Activated CD8-positive, alpha-beta memory T cell treated with anti-CD3 and anti-CD28 coated beads, Interleukin-2, amount 50 U/mL, for 1 hour (primary cell): ENCODE measurements around the gene LRRC27.

ENCODE experiments used
- DNase-seq: peaks from one replicate; pipeline ENCODE4 v3.0.0-alpha.2; 2020; ENCODE audit errors: extremely low read depth

Gene LRRC27

DNA sequence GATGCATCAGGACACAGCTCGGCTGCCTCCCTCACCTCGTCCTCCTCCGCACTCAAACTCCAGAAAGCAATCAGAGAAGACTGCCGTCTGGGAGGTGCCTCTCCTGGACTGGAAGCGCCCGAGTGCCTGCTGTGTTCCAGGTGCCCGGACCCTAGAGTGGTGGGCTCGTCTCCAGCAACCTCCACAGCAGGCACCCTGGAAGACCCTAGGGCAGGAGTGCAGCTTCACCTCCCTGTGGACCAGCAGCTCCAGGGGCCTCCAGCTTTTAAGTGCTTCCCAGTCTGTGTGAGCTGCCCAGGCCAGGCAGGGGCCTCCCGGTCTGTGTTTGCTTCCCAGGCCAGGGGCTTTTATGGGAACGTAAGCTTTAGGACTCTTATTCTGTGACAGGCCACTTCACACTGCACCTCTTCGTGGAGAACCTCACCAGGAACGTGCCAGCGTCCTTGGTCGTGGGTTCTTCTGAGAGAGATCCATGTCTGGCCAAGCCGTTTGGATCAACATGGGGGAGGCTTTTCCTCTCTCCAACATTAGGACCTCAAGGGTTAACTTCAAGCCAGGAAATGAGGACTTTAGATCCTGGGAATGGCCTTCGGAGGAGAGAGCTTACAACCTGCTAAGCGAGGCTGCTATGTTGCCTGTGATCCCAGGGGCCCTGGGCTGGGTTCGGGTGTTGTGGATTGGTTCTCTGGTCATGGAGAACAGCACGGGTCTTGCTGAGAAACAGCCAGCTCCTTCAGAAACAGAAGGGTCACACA is 59.1 kb downstream of the LRRC27 start:
- DNase-seq = no peak

DNA sequence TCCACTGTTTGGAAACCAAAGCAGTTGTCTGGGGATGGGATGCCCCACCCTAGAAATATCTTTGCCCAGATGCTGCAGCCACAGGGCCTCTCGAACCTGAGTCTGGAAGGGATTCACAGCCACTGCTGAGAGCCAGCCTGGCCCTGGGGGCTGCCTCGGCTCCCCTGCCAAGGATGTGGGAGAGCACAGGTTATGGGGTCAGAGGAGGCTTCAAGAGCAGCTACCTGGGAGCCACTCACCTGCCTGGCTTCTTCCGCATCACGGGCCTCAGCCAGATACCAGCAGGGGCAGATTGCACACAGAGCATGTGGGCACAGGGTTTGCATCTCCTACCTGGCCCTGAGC is 59.7 kb downstream of the LRRC27 start:
- DNase-seq = no peak

DNA sequence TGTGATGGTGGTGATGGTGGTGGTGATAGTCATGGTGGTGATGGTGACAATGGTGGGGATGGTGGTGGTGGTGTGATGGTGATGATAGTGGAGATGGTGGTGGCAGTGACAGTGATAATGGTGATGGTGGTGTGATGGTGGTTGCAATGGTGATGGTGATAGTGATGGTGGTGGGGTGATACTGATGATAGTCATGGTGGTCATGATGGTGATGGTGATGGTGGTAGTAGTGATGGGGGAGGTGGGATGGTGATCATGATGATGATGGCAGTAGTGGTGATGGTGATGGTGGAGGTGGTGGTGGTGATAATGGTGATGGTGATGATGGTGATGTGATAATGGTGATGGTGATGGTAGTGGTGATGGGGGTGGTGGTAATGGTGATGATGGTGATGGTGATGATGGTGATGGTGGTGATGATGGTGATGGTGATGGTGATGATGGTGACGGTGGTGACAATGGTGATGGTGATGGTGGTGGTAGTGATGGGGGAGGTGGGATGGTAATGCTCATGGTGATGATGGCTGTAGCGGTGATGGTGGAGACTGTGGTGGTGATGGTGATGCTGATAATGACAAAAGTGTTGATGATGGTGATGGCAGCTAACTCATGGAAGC is 60.3 kb downstream of the LRRC27 start:
- DNase-seq = no peak

DNA sequence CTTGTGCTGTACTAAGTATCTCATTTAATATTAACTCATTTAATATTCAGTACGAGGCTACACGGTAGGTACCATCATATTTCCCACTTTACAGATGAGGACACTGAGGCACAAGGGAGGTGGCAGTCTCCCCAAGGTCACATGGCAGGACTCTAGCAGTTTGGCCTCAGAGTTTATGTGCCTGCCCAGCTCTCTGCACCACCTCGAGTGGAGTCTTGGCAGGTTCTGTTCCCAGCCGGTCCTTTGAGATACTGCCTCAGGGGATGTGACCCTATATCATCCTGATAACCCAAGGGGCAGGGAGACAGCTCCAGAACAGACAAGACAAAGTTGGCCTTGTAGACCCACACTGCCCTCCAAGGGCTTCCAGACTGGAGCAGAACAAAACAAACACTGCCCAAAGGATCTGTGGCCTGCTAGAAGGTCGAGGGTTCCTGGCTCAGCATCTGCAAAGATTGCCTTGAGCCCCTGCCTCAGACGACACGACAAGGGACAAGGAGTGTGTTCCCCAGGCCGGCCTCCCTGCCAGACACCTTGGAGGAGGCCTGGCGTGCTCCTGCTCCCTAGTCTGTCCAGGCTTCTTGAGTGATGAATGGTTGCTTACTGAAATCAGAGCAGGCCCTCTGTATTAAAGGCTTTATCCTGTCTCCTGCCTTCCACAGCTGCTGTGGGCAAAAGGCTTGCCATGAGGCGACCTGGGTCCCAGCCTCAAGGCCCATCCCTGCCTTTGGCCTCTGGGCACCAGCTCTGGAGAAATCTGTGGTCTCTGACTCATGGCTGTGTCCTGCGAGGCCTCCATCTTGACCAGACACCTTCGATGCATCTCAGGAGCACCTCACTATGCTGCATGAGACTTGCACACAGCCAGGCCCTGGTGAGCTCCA is 61.1 kb downstream of the LRRC27 start:
- no peak for DNase-seq

DNA sequence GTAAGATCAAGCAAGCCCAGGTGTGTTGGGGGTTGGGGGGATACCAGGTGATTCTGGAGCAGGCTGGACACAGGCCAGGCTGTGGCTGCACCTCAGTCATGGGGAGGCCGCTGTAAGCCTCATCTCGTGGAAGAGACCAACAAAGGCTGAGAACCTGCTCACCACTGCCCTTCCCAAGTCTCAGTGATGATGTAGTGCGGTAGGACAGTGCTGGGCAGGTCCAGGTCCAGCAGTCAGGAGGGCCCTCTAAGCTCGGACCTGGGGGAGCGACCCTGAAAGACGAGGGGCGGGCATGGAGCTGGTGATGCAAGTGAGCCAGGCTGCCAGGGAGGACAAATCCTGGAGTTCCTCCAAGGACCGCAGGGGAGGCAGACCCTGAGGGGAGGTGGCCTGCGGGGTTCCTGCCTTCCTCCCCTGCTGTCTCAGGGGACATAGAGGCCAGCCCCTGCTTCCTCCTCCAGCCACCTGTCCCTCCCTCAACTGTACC is 61.7 kb downstream of the LRRC27 start:
- no peak for DNase-seq

DNA sequence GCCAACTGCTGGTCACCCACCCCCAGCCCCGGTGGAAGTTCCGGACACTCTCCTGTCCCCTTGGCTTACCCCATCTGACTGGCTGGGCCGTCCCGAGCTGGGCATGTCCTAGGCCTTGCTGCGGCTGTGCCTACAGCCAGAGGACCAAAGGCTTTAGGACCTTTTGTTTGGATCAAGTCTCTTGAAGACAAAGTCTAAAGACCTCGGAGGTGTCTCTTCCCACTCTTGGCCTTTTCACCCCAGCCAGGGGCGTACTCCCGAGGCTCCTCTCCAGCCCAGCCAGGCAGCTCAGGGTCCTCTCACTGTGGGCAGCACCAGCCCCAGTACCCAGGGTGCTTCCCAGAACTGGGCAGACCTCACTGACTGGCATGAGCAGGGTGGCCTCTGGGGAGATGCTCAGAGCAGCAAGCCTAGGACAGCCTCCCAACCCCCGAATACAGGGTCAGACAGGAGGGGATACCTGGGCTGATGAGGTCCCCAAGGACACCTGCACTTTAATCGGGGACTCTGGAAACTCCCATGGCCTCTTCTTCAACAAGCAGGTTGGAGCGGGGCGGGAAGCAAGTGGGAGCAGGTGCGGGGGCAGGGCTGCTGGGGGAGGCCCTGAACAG is 62.3 kb downstream of the LRRC27 start:
- no peak for DNase-seq

DNA sequence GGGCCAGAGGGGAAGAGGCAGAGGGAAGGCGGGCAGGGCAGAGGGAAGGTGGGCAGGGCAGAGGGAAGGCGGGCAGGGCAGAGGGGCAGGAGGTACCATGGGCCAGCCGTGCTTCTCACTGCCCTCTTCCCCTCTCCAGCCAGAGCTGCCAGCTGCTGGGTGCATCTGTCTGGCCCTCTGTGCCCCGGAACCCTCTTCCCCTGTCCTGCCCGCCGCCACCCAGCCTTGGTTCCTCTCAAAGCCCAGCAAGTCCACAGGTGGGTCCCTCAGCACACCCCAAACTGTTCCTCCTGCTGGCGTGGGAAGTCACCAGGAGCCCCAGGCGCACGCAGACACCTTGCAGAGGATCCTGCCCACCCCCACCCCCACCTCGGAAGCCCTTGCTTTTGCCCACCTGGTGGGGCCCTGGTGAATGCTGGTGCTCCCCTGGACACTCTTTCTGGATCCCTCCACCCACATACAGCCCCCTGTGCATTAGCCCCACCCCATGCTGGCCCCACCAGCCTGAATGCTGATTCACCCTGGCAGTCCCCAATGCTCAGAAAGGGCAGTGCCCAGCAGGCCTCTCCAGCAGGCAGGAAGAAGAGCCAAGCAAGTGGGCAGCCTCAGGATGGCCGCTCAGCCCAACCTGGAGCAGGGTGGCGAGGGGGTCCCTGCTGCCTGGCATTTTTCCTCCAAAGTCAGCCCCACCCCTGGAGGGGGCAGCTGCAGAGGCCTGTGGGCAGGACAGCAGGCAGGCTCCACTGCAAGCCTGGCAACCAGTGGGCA is 63.1 kb downstream of the LRRC27 start:
- no peak for DNase-seq

DNA sequence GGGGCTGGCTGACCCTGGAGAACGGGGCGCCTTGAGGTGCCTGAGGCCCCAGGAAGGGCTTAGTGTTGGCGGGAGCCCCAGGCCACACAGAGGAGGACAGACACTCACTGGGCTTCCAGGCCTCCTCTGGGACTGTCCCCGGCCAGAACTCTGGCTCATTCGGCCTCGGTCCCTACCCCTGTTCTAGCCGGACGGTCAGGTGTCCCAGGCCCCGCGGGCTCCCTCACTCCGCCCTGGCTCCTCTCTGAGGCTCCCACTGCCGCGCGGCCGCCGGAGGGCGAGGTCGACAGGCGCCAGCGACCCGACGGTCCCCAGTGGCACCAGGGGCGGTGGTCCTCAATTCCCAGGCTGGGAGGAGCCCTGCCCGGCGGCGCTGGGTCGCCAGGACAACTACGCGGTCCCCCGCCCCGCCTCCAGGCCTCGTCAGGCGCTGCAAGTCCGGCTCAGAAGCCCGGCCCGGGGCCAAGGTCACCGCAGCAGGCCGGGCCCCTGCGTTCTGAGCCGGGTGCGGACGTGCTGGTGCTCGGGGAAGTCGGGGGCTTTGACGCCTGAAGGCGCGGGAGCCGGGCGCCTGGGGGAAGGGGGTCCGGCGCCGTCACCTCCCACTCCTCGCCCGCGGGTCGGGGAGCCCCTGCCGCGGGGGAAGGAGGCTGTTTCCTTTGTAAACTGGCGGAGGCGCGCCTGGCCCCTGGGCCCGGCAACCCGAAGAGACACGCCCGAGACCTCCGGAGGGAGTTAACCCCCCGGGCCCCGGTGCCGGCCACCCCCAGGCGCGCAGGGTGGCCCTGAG is 63.9 kb downstream of the LRRC27 start:
- DNase-seq = no peak

DNA sequence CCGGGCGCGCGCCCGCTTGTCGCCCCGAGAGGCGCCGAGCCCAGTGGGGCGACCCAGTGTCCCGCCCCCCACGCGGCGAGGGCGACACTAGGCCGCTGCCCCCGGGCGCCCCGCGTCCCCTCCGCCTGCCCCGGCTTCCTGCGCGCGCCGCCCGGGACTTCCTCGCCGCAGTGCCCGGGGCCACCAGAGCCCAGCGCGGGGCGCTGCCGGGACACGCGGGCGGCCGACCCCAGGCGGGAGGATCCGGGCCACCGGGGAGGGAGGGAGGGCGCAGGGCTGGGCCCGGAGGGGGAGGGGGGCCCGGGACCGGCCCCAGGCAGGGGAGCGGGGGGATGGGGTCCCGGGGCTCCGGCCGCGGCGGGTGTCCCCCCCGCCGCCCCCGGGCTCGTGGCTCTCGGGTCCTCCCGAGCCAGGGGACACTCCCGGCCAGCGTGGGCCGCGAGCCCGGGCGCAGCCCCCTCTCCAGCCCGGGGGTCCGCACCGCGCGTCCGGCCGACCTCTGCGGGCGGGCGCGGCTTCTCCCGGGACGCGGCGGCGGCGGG is 64.6 kb downstream of the LRRC27 start:
- DNase-seq = no peak

DNA sequence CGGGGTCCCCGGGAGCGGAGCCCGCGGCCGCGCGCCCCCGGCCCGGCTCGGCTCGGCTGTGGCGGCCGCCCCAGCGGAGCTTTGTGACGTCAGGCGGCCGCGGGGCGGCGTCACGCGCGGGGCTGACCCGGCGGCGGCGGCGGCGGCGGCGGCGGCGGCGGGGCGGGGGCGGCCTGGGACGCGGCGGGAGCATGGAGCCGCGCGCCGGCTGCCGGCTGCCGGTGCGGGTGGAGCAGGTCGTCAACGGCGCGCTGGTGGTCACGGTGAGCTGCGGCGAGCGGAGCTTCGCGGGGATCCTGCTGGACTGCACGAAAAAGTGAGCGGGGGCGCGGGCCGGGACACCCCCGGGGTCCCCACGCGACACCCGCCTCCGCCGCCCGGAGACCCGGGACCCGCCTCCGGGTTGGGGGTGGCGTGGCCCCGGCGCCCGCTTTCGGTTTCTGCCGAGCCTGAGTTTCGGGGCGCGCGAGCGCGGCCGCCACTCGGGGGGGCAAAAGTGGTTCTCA is 65.1 kb downstream of the LRRC27 start, which contains the start of gene PWWP2B:
Gene PWWP2B, plus strand, starts transcription at position 165 of the 506 bp plus-strand sequence. Its CDS starts 27 bp downstream, at position 192.
- no peak for DNase-seq

DNA sequence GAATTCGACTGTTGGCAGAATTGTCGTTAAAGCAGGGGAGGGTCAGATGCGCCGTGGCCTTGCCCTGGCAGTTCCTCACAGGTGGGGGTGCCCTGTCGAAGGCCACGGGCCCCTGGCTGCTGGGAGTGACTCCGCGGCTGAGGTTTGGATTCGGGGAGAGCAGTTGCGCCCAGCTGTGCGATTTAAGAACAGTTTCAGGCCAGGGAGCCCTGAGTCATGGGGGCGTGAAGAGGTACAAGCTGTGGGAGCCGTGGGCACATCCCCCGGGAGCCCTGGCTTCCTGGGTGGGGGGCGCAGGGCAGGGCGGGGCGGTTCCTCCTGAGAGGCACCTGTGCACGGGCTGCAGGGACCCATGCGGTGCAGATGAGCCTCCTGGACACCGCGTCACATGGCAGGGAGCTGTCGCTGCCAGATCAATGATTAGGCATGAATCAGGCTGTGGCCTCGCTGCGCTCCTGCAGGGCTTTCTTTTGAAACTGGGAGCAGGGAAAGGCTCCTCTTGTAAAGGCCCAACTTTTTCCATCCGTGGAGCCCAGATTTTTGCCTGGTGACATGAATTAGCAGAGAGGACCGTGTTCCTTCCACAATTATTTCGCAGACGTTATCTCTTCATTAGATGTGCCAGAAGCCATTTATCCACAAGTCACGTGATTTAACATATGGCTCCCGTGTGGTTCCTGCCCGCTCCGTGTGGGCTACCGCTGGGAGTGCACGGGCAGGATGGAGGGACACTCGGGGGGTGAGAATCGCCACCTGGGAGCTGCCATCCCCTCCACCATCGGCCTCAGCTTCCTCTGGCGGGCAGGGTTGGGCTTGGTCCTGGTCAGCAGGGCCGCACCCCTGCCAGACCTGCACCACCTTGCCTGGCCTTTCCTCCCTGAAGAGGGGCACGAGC is 65.9 kb downstream of the LRRC27 start:
- DNase-seq = no peak

DNA sequence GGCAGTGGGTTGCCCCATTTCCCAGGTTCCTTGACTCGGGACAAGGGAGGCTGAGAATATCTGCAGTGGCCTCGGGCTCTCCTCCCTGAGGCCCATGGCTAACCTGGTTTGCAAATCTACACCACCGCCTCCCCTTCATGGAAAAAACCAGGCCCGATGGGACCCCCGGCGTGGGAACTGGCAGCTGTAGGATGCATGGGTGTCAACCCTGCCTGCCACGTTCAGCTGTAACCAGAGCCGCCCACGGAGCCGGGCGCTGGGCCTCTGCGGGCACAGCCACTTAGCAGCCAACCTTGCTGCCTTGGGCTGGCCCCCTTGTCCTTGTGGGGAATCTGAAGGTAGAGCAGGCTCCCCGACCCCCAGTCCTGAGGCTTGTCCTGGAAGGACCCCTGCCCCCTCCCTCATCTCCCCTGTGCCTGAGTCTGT is 66.6 kb downstream of the LRRC27 start:
- DNase-seq = no peak

DNA sequence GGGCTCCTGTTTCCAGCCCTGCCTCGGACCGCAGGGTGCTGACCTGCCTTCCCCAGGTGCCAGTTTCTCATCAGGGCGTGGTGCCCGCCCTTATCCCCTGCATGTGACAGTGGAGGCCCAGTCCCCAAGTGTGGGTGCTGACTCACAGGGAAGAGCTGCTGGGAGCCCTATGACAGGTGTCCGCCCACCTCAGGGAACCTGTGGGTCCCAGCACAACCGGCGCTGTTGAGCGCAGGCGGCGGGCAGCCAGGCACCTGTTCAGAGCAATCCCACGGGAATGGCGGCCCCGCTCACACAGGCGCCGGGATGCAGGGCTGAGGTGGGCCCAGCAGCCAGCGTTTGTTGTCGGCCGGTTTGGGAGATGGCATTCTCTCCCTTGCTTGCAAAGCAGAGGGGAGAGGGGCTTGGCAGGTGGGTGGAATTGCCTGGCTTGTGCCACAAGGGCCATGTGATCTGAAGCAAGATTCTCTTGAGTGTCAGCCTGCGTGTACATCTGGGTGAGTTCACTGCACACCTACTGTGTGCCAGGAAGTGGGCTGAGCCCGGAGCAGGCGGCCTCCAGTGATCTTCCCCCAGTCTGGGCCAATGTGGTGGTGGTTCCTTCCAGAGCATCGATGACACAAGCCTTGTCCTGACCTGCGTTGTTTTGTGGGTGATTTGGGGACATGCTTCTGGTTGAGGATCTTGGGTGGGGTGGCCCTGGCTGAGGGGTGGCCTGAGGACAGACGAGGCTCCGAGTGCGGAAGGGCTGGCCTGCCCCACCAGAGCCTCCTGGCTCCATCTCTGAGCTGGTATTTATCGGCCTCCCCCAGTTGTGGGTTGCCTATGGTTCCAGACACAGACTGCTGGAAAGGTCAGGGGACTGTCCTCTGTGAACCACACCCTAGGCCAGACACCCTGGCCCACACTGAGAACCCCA is 67.4 kb downstream of the LRRC27 start:
- no peak for DNase-seq

DNA sequence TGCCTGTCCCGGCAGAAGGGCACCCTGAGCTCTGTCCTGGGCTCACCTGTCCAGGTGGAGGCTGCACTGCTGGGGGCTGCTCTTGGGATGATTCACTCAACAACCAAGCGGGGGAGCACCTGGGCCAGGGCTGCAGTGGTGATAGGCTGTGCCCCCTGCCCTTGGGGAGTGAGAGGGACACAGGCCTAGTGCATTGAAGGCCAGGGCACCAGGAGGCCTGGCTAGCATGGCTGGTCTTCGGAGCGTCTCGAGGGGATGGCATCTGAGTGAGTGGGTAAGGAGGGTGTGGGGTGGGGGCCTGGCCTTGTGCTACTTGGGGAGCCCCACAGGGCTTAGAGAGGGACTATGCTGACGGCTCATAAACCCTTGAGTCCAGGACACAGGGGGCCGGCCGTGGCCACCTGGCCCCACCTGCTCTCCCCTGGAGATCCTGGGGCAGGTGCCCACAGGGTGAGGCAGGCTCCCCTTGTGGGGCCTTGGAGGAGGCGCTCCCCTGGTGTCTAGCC is 68.1 kb downstream of the LRRC27 start:
- DNase-seq = no peak

DNA sequence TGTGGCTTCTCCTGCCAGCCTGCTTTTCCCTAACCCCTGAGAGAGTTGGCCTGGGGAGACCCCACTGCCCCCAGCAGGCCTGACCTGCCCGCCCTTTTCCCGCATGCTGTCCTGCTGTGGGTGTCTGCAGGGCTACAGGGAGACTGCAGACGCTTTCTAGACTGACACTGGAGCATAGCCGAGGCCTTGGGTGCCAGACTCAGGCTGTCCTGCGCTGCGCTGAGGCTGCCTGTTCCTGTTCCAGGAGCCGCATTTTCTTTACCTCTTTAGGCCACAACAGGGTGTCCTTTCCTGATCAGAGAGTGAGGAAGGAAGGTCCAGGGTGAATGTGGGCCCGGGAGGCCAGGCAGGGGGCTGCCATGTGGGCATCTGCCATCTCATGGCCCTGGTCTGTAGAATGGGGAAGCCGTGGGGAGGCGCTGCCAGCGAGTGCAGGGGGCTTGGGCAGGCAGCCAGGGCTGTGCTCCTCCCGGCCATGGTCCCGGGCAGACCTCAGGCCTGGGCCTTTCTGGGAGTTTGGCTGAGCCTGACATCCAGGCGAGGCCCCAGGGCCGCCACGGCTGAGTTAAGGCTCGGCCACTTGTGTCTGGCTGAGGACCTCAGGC is 68.7 kb downstream of the LRRC27 start:
- no peak for DNase-seq

DNA sequence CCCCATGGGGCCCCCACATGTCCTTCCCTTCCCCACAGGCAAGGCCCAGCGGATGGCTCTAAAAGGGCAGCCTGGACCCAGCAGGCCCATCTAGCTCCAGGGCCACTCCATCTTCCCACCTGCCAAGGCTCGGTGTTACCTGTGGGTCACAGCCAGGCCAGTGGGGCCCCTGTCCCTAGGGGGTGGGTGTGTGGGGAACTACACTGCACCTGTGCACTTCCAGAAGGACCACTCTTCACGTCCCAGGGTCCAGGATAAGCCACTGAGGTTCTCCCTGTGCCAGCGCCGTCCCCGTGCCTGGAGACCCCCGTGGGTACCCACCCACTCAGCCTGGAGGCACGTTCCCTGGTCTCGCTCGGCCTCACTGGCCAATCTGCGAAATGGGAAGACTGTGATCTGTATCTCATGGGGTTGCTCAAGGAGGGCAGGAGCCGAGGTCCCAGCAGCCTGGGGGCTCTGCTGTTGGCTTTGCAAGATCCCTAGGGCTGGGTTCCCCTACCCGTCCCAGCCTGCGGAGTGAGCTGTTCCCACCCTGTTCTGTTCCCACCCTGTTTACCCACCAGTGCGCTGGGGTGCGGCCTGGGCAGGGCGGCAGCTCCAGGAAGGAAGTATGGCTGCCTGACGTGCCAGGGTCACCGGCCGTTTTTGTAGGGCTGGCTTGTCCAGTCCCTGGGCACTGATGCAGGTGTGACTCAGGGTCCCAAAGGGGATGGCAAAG is 69.6 kb downstream of the LRRC27 start:
- DNase-seq = no peak
